Heart left ventricle (tissue), 16 donors: ENCODE measurements around the gene KCNH3. TPM values are rescaled to one million over a fixed set of nuclear protein-coding genes. Genes with fewer than 3 reads are reported as not detected.
"Not testable (repeated sequence)": the region's sequence is repeated elsewhere in the genome, so short reads cannot be mapped to it uniquely, and the experiment has no call there.

Experiments used
- ATAC-seq, 4 donors: fragments of 200-7000 bp; cut with Tn5 transposase; one replicate each; pipeline ENCODE4 v1.9.1; 2020 to 2022; ENCODE audit warnings: moderate library complexity in 4 of 4, mild to moderate bottlenecking in 3 of 4, moderate number of reproducible peaks in 1 of 4
- DNase-seq, 5 donors: peaks; one replicate each; pipeline ENCODE4 v3.0.0-alpha.2; 2020
- H3K27ac ChIP-seq, 12 donors: fragments of 200-600 bp; sonication (generic) in 4 of 12; one replicate each; pipeline versions ENCODE4 v1.5.0 to v1.8.0; 2016 to 2022; ENCODE audit warnings: mild to moderate bottlenecking in 2 of 12
- H3K27me3 ChIP-seq, 9 donors: fragments of 200-600 bp; sonication (generic) in 2 of 9; one replicate each; pipeline versions ENCODE4 v1.5.1 to v1.8.0; 2016 to 2022; ENCODE audit warnings: mild to moderate bottlenecking in 3 of 9
- H3K36me3 ChIP-seq, 9 donors: fragments of 200-600 bp; sonication (generic) in 2 of 9; one replicate each; pipeline versions ENCODE4 v1.5.0 to v1.8.0; 2018 to 2022; ENCODE audit warnings: mild to moderate bottlenecking in 2 of 9
- H3K4me1 ChIP-seq, 12 donors: fragments of 200-600 bp; sonication (generic) in 4 of 12; one replicate each; pipeline versions ENCODE4 v1.5.0 to v1.8.0; 2016 to 2022; ENCODE audit warnings: mild to moderate bottlenecking in 3 of 12
- H3K4me3 ChIP-seq, 12 donors: fragments of 200-600 bp; sonication (generic) in 4 of 12; one replicate each; pipeline versions ENCODE4 v1.5.0 to v1.8.0; 2017 to 2022; ENCODE audit warnings: mild to moderate bottlenecking in 9 of 12, moderate library complexity in 4 of 12
- H3K9me3 ChIP-seq, 12 donors: fragments of 200-600 bp; sonication (generic) in 4 of 12; one replicate each; pipeline versions ENCODE4 v1.5.0 to v1.8.0; 2016 to 2022; ENCODE audit warnings: mild to moderate bottlenecking in 1 of 12
- CTCF ChIP-seq, 12 donors: fragments of 200-600 bp; sonication (generic) in 4 of 12; IDR thresholded peaks; one replicate each; pipeline versions ENCODE4 v1.5.0 to v1.8.0; 2018 to 2022; ENCODE audit warnings: antibody characterized with exemption in 12 of 12, mild to moderate bottlenecking in 5 of 12
- POLR2A ChIP-seq, 2 donors: fragments of 450-650 bp; IDR thresholded peaks; one replicate each; pipeline ENCODE4 v1.6.1; 2017; ENCODE audit warnings: antibody characterized with exemption in 2 of 2, mild to moderate bottlenecking in 2 of 2, moderate library complexity in 2 of 2
- WGBS, 4 donors: extraction: QIAGEN DNeasy Blood & Tissue Kit in 2 of 4; methylation state at CpG; one replicate each; pipeline versions ENCODE4 v1.1.5 to v1.1.7; 2013 to 2018; 5-methylcytosine and 5-hydroxymethylcytosine counted together
- intact Hi-C, 10 donors: fragments of 100-400 bp; cut with DNase I; formaldehyde crosslinking; loops; one replicate each; pipeline versions ENCODE4 v1.11.1 to v1.14.2; 2022
- polyA plus RNA-seq, 2 donors: library from polyadenylated mRNA; stranded (reverse); fragments of 200-250 nt; gene quantifications; one replicate each; pipeline ENCODE4 v1.2.3, GENCODE V29; 2013
- total RNA-seq, 9 donors: library from RNA; depleted of rRNA in 2 of 9; stranded (reverse); fragments of >200 nt in 2 of 9; fragmentation: NEBNext Ultra II Directional in 3 of 9; extraction: Animal tissue kit (Norgen Biotek cat#: 25700) in 3 of 9; gene quantifications; one replicate each; pipeline versions ENCODE4 v1.1.0 to v1.2.4, GENCODE V29; 2016 to 2023
- donor health status: ischemic (EF 13 %, LVEDD 7.1; RV severe dilation, severe dysfunction).
- donor health status: healthy with polysubstance abuse.
- donor health status: DM: no; HTN: yes; CAD: no.
- donor health status: DM: no; HTN: no; CAD: no.
- donor health status: ischemic (EF 25% LVEDD 6.9; RV normal size, moderate dysfunction).
- donor health status: ischemic (EF 25% LVEDD 5.7; RV mildly dilated, moderate dysfunction).
- donor health status: healthy.
- donor health status: DM: yes; HTN: yes; CAD: no.
- donor health status: ischemic (EF 35%, LVEDD 5.7; RV mildly dilated, moderate dysfunction).
- donor health status: nonischemic (EF 11% LVEDD 7.7; RV severe dilation, severe dysfunction).
- donor health status: DM: yes; HTN: yes; CAD: no.
- donor health status: PGD.
- donor health status: ischemic (EF 29% LVEDD 5.4; RV normal size, mild dysfunction).
- donor health status: nonischemic (EF 23%, LVEDD 6.1; RV moderate dilation, normal function).

The KCNH3 gene
- total and polyA plus RNA-seq, 11 donors: 0.14 to 2.2 (median 0.40) TPM

GRCh38 chr12:49503674-49504180, 35.1 kb upstream of the KCNH3 start:
- Histone ChIP-seq H3K4me3 (no peak overlapping the region), H3K27ac (no peak overlapping the region), H3K36me3 (peaks cover 0 to 31% (median 15%) of the 10 kb centered on the region in 9 donors), H3K9me3 (no peaks in the 10 kb centered on the region), H3K4me1 (peaks cover 0 to 4% (median 0%) of the 10 kb centered on the region in 12 donors), H3K27me3 (no peaks in the 10 kb centered on the region)
- TF ChIP-seq CTCF (IDR thresholded peaks at IDR 0.05) (no peak), POLR2A (IDR thresholded peaks at IDR 0.05) (no peak)
- ATAC-seq (peak in 1 of 4 donors; percentile 60), DNase-seq (no peak)
- intact Hi-C loops: no loop called here
- WGBS, 4 donors: 46 to 65% (median 51%) methylated on average over 5 of the region's 5 CpGs

- H3K27me3 ChIP-seq: no peaks in the 10 kb centered on the region
- TF ChIP-seq POLR2A (IDR thresholded peaks at IDR 0.05) (no peak), CTCF (IDR thresholded peaks at IDR 0.05) (no peak)
- intact Hi-C loops: no loop called here
- H3K9me3 ChIP-seq: no peaks in the 10 kb centered on the region
- H3K4me1 ChIP-seq: peaks cover 0 to 4% (median 0%) of the 10 kb centered on the region in 12 donors
- DNase-seq (no peak), ATAC-seq (no peak)
- no peak overlapping the region for H3K27ac ChIP-seq
- H3K4me3 ChIP-seq: no peak overlapping the region
- H3K36me3 ChIP-seq: peaks cover 0 to 24% (median 8%) of the 10 kb centered on the region in 9 donors
Measured at GRCh38 chr12:49505672-49506071, 33.2 kb upstream of the KCNH3 start.

GRCh38 chr12:49507139-49507538, 31.7 kb upstream of the KCNH3 start:
- Histone ChIP-seq H3K4me1 (peaks cover 0 to 4% (median 0%) of the 10 kb centered on the region in 12 donors), H3K36me3 (peaks cover 0 to 17% (median 3%) of the 10 kb centered on the region in 9 donors), H3K9me3 (no peaks in the 10 kb centered on the region), H3K4me3 (no peak overlapping the region), H3K27me3 (no peaks in the 10 kb centered on the region), H3K27ac (no peak overlapping the region)
- DNase-seq (no peak), ATAC-seq (peak in 1 of 4 donors; percentile 61)
- 89 to 92% (median 92%) methylated on average over 4 of the region's 4 CpGs for WGBS, 4 donors
- intact Hi-C loops: no loop called here
- TF ChIP-seq CTCF (IDR thresholded peaks at IDR 0.05): no peak
- no peak for TF ChIP-seq POLR2A (IDR thresholded peaks at IDR 0.05)

- ATAC-seq: not testable (repeated sequence)
- 93 to 98% (median 96%) methylated on average over 8 of the region's 8 CpGs for WGBS, 4 donors
Measured at GRCh38 chr12:49509681-49510080, 29.1 kb upstream of the KCNH3 start.

GRCh38 chr12:49511410-49511809, 27.4 kb upstream of the KCNH3 start:
- intact Hi-C loops: loop anchor here in 3 of 10 donors (2.0 to 10.0 kb wide), 3 partner anchors 147 to 227 kb away; no protein-coding TSS in a partner anchor
- Histone ChIP-seq H3K36me3 (peaks cover 0 to 15% (median 0%) of the 10 kb centered on the region in 9 donors), H3K27me3 (no peaks in the 10 kb centered on the region), H3K4me1 (peaks cover 0 to 3% (median 0%) of the 10 kb centered on the region in 12 donors), H3K9me3 (no peaks in the 10 kb centered on the region), H3K27ac (no peak overlapping the region), H3K4me3 (no peak overlapping the region)
- ATAC-seq: no peak
- no peak for TF ChIP-seq CTCF (IDR thresholded peaks at IDR 0.05)
- no peak for TF ChIP-seq POLR2A (IDR thresholded peaks at IDR 0.05)
- DNase-seq: no peak

More at GRCh38 chr12:49509681-49510080, 29.1 kb upstream of the KCNH3 start:
- peaks cover 0 to 16% (median 0%) of the 10 kb centered on the region in 9 donors for H3K36me3 ChIP-seq
- intact Hi-C loops: loop anchor here in 3 of 10 donors (2.0 to 10.0 kb wide), 3 partner anchors 145 to 225 kb away; no protein-coding TSS in a partner anchor
- DNase-seq, H3K4me1 ChIP-seq, H3K9me3 ChIP-seq, H3K27ac ChIP-seq, H3K4me3 ChIP-seq, H3K27me3 ChIP-seq: not testable (repeated sequence)
